BJ (cell line): Measurements from ENCODE around the gene BMP4. TPM values are rescaled to one million over a fixed set of nuclear protein-coding genes. Genes with fewer than 3 reads are reported as not detected.

ENCODE experiments used
- CTCF ChIA-PET: fragments of 350-600 bp; formaldehyde crosslinking; extraction: SDS; loops from one replicate; lab custom pipeline; 2021; ENCODE audit warnings: antibody characterized with exemption, inconsistent platforms; lab: Yijun Ruan, JAX
- POLR2A ChIA-PET: fragments of 300-600 bp; sonication (Branson Sonifier 250); formaldehyde crosslinking; extraction: SDS; loops from one replicate; lab custom pipeline; 2021; ENCODE audit warnings: antibody characterized with exemption; lab: Charles Lee
- DNase-seq: peaks from one replicate; pipeline ENCODE4 v3.0.0-alpha.2; 2011; ENCODE audit warnings: low read depth
- H3K27me3 ChIP-seq: 2 replicates; pipeline ENCODE4 v1.6.0; 2011; ENCODE audit warnings: low read length; ENCODE audit not compliant: control insufficient read depth, insufficient read depth
- H3K36me3 ChIP-seq: 2 replicates; pipeline ENCODE4 v1.5.1; 2011; ENCODE audit warnings: low read length; ENCODE audit not compliant: control insufficient read depth, insufficient read depth
- H3K4me3 ChIP-seq: 2 replicates; pipeline ENCODE4 v1.5.1; 2011; ENCODE audit warnings: low read depth, mild to moderate bottlenecking, control low read depth, low read length
- polyA plus RNA-seq: library from polyadenylated mRNA; depleted of rRNA; stranded (reverse); fragments of >200 nt; gene quantifications from 2 replicates; pipeline ENCODE4 v1.2.3, GENCODE V29; 2011
- TF ChIP-seq, protein P1 (sequence below): IDR thresholded peaks from 2 replicates; pipeline ENCODE4 v1.5.1; 2011; ENCODE audit warnings: low read depth, mild to moderate bottlenecking, control low read depth, inconsistent platforms, low read length, moderate library complexity; ENCODE audit not compliant: insufficient read depth

Gene BMP4
- polyA plus RNA-seq, 1 experiment = 10.1 TPM

DNA sequence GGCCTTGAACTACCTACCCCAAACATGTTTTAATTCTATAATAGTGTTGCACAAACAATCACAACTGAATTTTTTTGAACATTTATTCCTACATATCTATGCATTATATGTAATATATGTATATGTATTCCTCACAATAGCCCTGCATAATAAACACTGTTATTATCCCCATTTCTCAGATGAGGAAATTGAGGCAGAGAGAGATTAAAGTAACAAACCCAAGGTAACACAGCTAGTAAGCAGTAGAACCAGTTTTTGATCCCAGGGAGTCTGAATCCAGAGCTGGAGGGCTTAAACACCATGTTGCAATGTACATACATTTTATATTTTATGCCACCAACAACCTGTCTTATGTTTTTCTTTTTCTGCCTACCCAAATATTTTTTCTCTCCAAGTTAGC, 26.5 kb upstream of the BMP4 start:
- POLR2A ChIA-PET = no interaction called here
- CTCF ChIA-PET = no interaction called here
- H3K36me3 ChIP-seq = no peaks in the 10 kb centered on the region
- TF ChIP-seq, protein P1, sequence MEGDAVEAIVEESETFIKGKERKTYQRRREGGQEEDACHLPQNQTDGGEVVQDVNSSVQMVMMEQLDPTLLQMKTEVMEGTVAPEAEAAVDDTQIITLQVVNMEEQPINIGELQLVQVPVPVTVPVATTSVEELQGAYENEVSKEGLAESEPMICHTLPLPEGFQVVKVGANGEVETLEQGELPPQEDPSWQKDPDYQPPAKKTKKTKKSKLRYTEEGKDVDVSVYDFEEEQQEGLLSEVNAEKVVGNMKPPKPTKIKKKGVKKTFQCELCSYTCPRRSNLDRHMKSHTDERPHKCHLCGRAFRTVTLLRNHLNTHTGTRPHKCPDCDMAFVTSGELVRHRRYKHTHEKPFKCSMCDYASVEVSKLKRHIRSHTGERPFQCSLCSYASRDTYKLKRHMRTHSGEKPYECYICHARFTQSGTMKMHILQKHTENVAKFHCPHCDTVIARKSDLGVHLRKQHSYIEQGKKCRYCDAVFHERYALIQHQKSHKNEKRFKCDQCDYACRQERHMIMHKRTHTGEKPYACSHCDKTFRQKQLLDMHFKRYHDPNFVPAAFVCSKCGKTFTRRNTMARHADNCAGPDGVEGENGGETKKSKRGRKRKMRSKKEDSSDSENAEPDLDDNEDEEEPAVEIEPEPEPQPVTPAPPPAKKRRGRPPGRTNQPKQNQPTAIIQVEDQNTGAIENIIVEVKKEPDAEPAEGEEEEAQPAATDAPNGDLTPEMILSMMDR = no peak
- H3K4me3 ChIP-seq = no peak overlapping the region
- no peak for DNase-seq
- H3K27me3 ChIP-seq = no peaks in the 10 kb centered on the region

DNA sequence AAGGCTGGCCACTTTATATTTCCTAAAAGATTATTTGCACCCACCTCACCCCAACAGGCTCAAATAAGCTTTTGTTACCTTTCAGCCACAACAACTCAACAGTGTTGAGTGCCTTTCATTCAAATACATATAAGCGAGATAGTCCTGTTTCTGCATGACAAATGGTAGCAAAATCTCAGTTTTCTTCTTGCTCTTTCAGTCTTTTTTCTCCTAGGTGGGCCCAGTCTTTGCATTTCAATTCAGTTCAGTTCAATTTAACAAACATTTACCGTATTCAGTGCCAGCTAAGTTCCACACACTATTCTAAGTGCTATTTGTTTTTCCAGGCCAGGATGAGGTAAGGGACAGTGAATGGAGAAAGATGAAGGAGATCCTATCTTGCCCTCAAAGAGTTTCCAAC, 25.9 kb upstream of the BMP4 start:
- ChIA-PET POLR2A (no interaction called here), CTCF (no interaction called here)

GRCh38 chr14:53979747-53980642, 23.4 kb upstream of the BMP4 start:
- Histone ChIP-seq H3K27me3 (no peaks in the 10 kb centered on the region), H3K36me3 (no peaks in the 10 kb centered on the region), H3K4me3 (no peak overlapping the region)
- peak; percentile 70 for DNase-seq
- ChIA-PET POLR2A (no interaction called here), CTCF (interaction anchor here (1.0 to 1.6 kb wide), 2 partner anchors 16 to 350 kb away, joined by 3 to 4 read pairs; no protein-coding TSS in a partner anchor)
- TF ChIP-seq, protein P1 = no peak

More for the DNA sequence above, 25.9 kb upstream of the BMP4 start:
- TF ChIP-seq, protein P1 = no peak
- Histone ChIP-seq H3K4me3 (no peak overlapping the region), H3K36me3 (no peaks in the 10 kb centered on the region), H3K27me3 (no peaks in the 10 kb centered on the region)
- DNase-seq = no peak

- no peak for DNase-seq
- Histone ChIP-seq H3K36me3 (no peaks in the 10 kb centered on the region), H3K27me3 (peaks cover 3% of the 10 kb centered on the region; the same call in 1 of the 2 replicates), H3K4me3 (no peak overlapping the region)
- TF ChIP-seq, protein P1 = no peak
- ChIA-PET POLR2A (interaction anchor here (0.6 kb wide), 1 partner anchor 438 kb away, joined by 3 read pairs; no protein-coding TSS in a partner anchor), CTCF (interaction anchor here (1.0 to 1.6 kb wide), 2 partner anchors 15 to 350 kb away, joined by 3 to 4 read pairs; no protein-coding TSS in a partner anchor)
Measured at GRCh38 chr14:53979113-53979681, 22.6 kb upstream of the BMP4 start.

- peaks cover 4% of the 10 kb centered on the region; the same call in 1 of the 2 replicates for H3K27me3 ChIP-seq
- ChIA-PET CTCF (no interaction called here), POLR2A (no interaction called here)
- no peak overlapping the region for H3K4me3 ChIP-seq
- no peaks in the 10 kb centered on the region for H3K36me3 ChIP-seq
- TF ChIP-seq, protein P1 = no peak
- no peak for DNase-seq
Measured at GRCh38 chr14:53978194-53978593, 21.6 kb upstream of the BMP4 start.
